GOT3 (cell line): ENCODE results near the gene RBM14.
A peak's percentile ranks its signal among the peaks of the same experiment; 100 is the strongest.
"Not testable (repeated sequence)": the region's sequence is repeated elsewhere in the genome, so short reads cannot be mapped to it uniquely, and the experiment has no call there.

Experiments used
- DNase-seq: peaks from one replicate; lab custom pipeline; 2025; ENCODE audit warnings: mixed read lengths; lab: John Stamatoyannopoulos, UW

RBM14 gene

DNA sequence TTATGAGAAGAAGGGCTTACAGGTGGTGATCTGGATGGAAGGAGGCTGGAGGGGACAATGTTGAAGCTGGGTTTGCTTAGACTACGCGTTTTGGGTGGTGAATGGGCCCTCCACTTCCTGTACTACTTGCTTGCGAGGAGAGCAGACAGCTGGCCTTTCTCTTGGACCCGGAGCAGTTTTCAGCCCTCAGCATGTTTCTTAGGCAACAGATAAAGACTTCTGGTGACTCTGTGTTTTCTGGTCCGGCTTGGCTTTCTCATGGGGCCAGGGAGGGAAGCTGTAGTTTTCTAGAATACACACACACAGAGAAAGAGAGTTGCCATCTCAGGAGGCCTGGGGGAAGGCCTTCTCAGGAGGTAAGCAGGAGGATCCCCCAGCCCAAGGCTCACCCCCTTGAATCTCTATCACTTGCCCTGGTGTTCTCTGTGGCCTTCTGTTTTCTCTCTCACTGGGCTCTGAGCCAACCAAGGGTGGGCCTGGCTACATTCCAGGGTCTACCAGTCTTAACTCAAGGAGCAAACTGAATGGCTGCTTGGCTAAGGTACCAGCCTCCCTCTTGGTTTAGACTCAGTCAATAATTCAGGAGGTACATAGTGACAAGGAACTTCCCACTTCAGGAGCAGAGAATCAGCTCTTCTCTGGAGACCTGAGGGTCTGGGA lies 21.1 kb upstream of the RBM14 start:
- DNase-seq = no peak

GRCh38 chr11:66598993-66599392 lies 17.4 kb upstream of the RBM14 start:
- no peak for DNase-seq

GRCh38 chr11:66600219-66600618 lies 16.2 kb upstream of the RBM14 start:
- no peak for DNase-seq

DNA sequence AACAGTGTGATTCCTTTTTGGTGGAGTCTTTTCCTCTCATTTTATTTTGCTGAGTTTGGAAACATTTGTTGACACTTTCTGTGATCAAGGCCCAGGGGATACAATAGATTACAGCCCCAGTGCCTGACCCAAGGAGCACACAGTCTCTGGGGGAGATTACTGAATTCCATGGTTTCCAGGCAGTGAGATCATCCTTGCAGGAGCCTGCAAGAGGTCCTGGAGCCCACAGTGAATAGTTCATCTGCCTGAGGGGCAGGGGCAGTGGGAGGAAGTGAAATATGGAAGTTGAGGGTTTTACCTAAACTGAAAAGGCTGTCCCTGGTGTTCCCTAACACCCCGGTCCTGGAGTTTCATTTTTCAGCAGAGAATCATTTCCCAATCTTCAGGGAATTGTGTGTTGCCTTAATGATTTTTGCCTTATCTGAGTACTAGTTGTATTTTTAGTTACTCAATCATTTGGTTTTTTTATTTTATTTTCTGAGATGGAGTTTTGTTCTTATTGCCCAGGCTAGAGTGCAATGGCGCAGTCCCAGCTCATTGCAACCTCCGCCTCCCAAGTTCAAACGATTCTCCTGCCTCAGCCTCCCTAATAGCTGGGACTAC lies 15.7 kb upstream of the RBM14 start:
- no peak for DNase-seq

DNA sequence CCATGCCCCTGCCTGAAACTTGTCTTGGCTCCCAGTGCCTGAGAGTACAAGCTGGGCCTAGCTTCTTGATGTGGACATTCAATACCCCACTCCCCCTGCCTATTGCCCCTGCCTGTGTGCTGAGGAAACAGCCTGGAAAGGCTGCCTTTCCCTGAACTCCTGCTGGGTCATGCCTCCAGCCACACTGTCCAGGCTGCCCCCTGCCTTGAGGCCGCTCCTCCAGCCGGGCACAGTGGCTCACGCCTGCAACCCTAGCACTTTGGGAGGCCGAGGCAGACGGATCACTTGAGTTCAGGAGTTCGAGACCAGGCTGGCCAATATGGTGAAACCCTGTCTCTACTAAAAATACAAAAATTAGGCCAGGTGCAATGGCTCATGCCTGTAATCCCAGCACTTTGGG lies 13.4 kb upstream of the RBM14 start:
- no peak for DNase-seq

DNA sequence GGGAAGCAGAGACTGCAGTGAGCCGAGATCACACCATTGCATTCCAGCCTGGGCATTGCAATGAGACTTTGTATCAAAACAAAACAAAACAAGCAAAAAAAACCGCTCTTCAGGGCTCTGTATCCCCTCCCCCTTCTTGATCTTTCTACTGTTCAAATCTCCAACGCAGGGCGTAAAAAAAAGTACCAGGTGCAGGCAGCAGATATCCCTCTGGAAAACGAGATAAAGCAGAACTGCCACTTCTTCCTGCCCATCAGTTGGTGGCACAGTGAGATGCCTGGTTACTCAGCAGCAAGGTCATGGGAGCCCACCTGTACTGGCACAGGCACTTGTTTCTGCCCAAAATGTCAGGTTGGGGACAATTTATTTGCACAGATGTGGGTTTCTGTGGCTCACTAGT lies 12.3 kb upstream of the RBM14 start:
- no peak for DNase-seq

DNA sequence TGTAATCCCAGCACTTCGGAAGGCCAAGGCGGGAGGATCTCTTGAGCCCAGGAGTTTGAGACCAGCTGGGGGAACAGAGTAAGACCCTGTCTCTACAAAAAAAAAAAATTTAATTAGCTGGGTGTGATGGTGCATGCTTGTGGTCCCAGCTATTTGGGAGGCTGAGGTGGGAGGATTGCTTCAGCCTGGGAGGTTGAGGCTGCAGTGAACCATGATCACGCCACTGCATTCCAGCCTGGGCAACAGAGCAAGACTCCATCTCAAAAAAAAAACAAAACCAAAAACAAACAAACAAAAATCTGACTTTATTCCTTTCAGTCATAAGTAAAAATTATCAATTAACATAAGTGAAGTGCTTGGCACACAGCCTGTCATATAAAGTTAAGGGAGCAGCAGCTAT lies 9.8 kb upstream of the RBM14 start:
- not testable (repeated sequence) for DNase-seq

DNA sequence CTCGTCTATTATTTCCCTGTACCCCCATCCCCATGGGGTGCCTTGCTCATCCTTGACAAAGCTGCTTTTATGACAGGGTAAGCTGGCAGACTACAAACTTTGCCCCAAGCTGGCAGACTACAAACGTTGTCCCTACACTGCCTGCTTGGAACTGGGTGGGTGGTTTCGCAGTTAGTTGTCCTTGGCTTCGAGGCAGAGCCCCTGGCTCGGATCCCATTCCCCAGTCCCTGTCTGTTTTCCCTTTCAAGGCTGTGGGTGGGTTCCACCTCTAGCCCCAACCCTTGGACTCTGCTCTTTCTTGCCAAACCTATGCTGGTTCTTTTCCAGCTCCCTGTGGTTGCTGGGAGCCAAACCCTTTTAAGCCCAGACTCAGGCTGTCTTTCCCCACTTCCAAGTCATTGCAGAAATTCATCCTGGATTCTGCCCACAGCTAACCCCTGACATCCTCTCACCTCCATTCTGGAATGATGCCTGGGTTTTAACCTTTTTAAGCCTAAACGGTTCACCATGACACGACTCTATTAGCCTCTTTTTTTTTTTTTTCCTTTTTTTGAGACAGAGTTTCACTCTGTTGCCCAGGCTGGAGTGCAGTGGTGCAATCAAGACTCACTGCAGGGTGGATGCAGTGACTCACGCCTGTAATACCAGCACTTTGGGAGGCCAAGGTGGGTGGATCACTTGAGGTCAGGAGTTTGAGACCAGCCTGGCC lies 9.2 kb upstream of the RBM14 start:
- DNase-seq = peak; percentile 47

- DNase-seq = no peak
These were observed 6.5 kb upstream of the RBM14 start for GRCh38 chr11:66609721-66610617.

DNA sequence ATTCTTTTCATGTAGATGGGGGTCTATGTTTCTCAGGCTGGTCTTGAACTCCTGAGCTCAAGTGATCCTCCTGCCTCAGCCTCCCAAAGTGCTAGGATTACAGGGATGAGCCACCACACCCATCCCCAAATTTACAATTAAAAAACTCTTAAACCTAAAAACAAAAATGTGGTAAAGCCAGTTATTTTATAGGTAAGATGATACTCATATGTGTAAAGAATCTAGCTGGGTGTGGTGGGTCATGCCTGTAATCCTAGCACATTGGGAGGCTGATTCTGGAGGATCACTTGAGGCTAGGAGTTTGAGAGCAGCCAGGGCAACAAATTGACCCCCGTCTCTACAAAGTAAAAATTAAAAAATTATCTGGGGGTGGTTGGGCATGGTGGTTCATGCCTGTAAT lies 4.0 kb upstream of the RBM14 start:
- no peak for DNase-seq

- no peak for DNase-seq
These were observed 2.4 kb upstream of the RBM14 start for GRCh38 chr11:66614073-66614472.

GRCh38 chr11:66617155-66617834 lies 865 bp downstream of the RBM14 start:
- DNase-seq = no peak

DNA sequence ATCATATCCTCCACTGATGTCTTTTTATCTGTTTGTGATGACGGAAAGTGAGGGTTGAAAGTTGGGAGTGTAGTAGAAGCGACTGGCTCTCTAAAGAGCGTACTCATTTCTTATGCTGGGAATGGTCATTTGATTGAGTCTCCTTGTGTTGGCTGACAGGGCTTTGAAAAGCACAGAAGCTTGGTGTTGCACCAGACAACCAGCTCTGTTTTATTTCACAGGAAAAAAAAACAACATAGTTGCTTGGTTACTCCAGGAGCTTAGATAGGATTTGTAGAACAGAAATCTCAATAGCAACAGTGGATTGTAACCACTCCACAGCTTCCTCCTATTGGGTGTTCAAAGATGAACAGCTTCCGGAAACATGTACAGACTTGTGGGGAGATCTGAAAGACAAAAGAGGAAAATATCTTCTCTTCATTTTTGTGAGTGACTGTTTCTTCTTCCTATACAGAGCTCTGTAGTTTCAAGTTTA lies 2.7 kb downstream of the RBM14 start:
- no peak for DNase-seq

DNA sequence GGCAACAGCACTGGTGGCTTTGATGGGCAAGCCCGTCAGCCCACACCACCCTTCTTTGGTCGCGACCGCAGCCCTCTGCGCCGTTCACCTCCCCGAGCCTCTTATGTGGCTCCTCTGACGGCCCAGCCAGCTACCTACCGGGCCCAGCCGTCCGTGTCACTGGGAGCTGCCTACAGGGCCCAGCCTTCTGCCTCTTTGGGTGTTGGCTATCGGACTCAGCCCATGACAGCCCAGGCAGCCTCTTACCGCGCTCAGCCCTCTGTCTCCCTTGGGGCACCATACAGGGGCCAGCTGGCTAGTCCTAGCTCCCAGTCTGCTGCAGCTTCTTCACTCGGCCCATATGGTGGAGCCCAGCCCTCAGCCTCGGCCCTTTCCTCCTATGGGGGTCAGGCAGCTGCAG lies 8.0 kb downstream of the RBM14 start:
- DNase-seq = no peak

DNA sequence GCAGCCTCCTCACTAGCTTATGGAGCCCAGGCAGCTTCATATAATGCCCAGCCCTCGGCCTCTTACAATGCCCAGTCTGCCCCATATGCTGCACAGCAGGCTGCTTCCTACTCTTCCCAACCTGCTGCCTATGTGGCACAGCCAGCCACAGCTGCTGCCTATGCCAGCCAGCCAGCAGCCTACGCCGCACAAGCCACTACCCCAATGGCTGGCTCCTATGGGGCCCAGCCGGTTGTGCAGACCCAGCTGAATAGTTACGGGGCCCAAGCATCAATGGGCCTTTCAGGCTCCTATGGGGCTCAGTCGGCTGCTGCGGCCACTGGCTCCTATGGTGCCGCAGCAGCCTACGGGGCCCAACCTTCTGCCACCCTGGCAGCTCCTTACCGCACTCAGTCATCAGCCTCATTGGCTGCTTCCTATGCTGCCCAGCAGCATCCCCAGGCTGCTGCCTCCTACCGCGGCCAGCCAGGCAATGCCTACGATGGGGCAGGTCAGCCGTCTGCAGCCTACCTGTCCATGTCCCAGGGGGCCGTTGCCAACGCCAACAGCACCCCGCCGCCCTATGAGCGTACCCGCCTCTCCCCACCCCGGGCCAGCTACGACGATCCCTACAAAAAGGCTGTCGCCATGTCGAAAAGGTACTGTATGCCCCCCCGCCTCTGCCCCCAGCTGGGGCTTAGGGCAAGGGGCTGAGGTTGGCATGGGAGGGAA lies 8.8 kb downstream of the RBM14 start:
- DNase-seq = no peak

DNA sequence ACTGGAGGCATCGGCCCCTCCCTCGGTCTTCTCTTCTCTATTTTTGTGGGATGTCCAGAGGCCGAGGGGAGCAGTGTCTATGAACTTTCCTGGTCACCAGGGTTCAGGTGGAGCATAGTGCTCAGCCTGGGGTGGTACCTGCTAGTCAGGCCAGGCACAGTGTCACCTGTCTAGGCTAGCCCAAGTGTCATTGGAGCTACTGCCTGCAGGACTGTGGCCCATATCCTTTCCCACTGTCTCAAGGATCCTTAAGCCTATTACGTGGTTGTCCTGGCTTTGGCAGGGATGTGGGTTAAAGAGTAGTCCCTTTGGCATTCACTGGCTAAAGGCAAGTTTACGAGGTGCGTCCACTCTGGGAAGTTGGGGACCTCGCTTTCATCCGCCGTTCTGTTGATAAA lies 9.3 kb downstream of the RBM14 start:
- DNase-seq = no peak

DNA sequence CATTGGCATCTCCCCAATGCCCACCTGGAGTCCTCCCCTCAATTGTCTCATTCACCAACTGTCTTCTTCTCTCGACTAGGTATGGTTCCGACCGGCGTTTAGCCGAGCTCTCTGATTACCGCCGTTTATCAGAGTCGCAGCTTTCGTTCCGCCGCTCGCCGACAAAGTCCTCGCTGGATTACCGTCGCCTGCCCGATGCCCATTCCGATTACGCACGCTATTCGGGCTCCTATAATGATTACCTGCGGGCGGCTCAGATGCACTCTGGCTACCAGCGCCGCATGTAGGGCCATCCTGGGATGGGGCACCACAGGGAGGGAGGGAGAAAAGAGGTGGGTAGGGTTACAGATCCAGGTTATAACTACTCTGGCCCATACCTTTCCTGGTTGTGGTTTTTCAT lies 10.0 kb downstream of the RBM14 start:
- DNase-seq = no peak

DNA sequence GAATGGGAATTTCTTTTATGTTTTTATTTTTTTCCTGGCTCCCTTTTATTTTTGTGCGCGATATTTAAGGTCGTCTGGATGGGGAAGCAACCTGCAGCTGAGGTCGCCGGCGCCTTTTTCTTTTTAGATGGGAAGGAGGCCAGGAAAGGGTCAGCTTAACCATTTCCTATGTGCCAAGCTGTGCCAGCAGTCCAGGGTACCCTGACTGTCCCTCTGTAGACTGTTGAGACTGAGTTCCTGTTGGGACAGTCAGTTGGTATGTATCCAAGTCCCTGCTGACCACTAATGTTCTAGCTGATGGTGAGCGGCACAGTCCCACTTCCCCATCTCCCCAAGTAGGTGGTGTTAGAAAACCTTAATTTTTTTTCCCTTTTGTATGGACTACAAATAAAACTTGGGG lies 10.5 kb downstream of the RBM14 start:
- no peak for DNase-seq

DNA sequence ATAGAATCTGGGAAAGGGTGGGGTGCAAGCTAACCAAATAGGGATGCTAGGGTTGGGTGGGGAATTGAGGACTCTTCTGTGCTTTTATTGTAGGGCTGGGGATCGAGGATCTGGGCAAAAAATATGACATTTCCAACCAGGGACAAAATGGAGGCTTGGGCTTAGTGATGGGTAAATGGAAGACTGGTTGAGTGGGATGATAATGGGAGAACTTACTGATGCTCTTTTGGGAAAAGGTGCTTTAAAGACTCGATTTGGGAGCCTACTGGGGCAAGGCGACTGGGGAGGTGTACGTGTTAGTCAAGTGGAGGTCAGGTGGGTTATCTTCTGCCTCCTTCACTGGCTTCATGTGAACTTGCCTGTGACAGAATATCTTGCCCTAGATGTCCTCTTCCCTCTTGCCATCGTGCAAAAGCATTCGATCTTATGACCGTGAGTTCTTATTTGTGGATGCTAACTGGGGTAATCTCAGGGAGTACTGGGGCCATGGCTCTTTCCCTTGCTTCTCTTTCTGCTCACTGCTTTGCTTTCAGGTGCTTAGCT lies 11.7 kb downstream of the RBM14 start:
- DNase-seq = no peak

DNA sequence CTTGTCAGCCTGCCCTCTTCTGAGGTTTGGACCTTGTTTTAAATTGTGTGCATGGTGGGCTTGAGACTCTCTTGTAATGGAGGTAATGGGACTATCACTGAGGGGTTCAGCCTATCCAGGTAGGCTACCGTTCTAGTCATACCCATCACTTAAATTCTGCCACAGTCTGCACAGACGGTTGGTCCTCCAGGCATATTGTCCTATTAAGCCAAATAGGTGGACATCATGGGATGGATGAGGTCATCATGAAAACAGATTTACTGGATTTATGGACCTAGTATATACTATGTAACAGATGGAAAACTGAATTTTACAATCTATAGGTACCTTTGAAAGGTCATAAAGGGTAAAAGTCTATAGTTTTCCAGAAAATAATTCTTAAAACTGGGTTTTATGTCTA lies 12.9 kb downstream of the RBM14 start:
- DNase-seq = no peak

DNA sequence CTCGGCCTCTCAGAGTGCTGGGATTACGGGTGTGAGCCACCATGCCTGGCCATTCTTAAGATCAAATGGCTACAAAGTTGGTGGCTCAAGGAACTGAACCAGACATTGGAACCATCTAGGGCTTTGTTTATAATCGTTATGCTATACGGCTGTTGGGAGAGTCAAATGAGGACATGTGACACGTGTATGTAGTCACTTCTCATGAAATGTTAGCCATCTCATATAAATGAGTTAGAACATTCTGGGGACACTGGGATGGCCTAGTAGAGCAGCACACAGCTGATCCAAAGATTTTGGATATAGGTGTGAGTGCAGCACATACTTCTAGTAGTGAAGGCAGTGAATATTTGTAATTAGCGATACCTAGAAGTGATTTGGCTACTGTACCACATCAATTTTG lies 15.5 kb downstream of the RBM14 start:
- no peak for DNase-seq
